OCI-LY7 (cell line): ENCODE results near the gene SCGB3A1. TPM values are rescaled to one million over a fixed set of nuclear protein-coding genes. Genes with fewer than 3 reads are reported as not detected.

Experiments used
- BruUV-seq: library from RNA; stranded (reverse); fragments of 400-500 nt; replicated peaks from 2 replicates; lab custom pipeline; 2021; lab: Mats Ljungman, UMichigan
- CTCF ChIA-PET: fragments of 300-600 bp; sonication (Branson Sonifier 250); formaldehyde crosslinking; loops from one replicate; lab custom pipeline; 2022; ENCODE audit warnings: antibody characterized with exemption; ENCODE audit not compliant: unreplicated experiment; lab: Charles Lee
- POLR2A ChIA-PET: fragments of 300-600 bp; sonication (Branson Sonifier 250); formaldehyde crosslinking; loops from one replicate; lab custom pipeline; 2022; ENCODE audit warnings: antibody characterized with exemption; lab: Charles Lee
- DNase-seq: peaks from one replicate; pipeline ENCODE4 v3.0.0-alpha.2; 2015; ENCODE audit warnings: low spot score
- H2AFZ ChIP-seq: fragments of 200-600 bp; sonication (generic), shearing (Covaris generic); 2 replicates; pipeline ENCODE4 v1.6.1; 2014; ENCODE audit warnings: mild to moderate bottlenecking, antibody characterized with exemption, low read length, moderate library complexity
- H3K27ac ChIP-seq: fragments of 200-600 bp; sonication (generic); 2 replicates; pipeline ENCODE4 v1.5.1; 2014; ENCODE audit warnings: mixed run types, low read depth, mild to moderate bottlenecking, moderate library complexity, low read length, inconsistent platforms; ENCODE audit not compliant: poor library complexity, severe bottlenecking
- H3K36me3 ChIP-seq: fragments of 200-600 bp; sonication (generic); 2 replicates; pipeline ENCODE4 v1.6.1; 2014; ENCODE audit warnings: mild to moderate bottlenecking, antibody characterized with exemption, low read length, moderate library complexity, mixed read lengths; ENCODE audit not compliant: insufficient read depth
- H3K4me1 ChIP-seq: fragments of 200-600 bp; sonication (generic); 2 replicates; pipeline ENCODE4 v1.5.1; 2014; ENCODE audit warnings: mild to moderate bottlenecking, low read length; ENCODE audit not compliant: insufficient read depth, poor library complexity, severe bottlenecking
- H3K4me2 ChIP-seq: fragments of 200-600 bp; sonication (generic); 2 replicates; pipeline ENCODE4 v1.6.1; 2014; ENCODE audit warnings: mild to moderate bottlenecking, low read length
- H3K4me3 ChIP-seq: fragments of 200-600 bp; sonication (generic); 2 replicates; pipeline ENCODE4 v1.5.1; 2014; ENCODE audit warnings: mild to moderate bottlenecking, low read depth, low read length; ENCODE audit not compliant: poor library complexity, severe bottlenecking
- H3K79me2 ChIP-seq: fragments of 200-600 bp; sonication (generic); 2 replicates; pipeline ENCODE4 v1.6.1; 2016; ENCODE audit warnings: low read depth, mild to moderate bottlenecking, low read length, moderate library complexity, mixed read lengths; ENCODE audit not compliant: insufficient read depth
- H3K9me2 ChIP-seq: fragments of 200-600 bp; sonication (generic); 2 replicates; pipeline ENCODE4 v1.6.1; 2016; ENCODE audit warnings: mild to moderate bottlenecking, low read length, mixed read lengths; ENCODE audit not compliant: insufficient read depth
- H3K9me3 ChIP-seq: fragments of 200-600 bp; sonication (generic); 2 replicates; pipeline ENCODE4 v1.6.1; 2014; ENCODE audit warnings: mild to moderate bottlenecking, mixed run types, low read length, mixed read lengths
- H4K20me1 ChIP-seq: fragments of 200-600 bp; sonication (generic); 2 replicates; pipeline ENCODE4 v1.6.1; 2014; ENCODE audit warnings: mild to moderate bottlenecking, antibody characterized with exemption, low read length, moderate library complexity, mixed read lengths; ENCODE audit not compliant: insufficient read depth
- EZH2phosphoT487 ChIP-seq: fragments of 200-600 bp; sonication (generic); IDR thresholded peaks from 2 replicates; pipeline ENCODE4 v1.6.1; 2018; ENCODE audit warnings: low read depth, borderline replicate concordance, mild to moderate bottlenecking, mixed run types, antibody characterized with exemption, low read length, moderate library complexity, mixed read lengths
- intact Hi-C: fragments of 100-400 bp; cut with micrococcal nuclease; formaldehyde crosslinking; loops from one replicate; pipeline ENCODE4 v1.10.0; 2022; ENCODE audit not compliant: unreplicated experiment
- total RNA-seq, 2 experiments: library from RNA; depleted of rRNA in 1 of 2; stranded (reverse); fragments of >200 nt in 1 of 2; shearing (Covaris generic) in 1 of 2; gene quantifications; 2 replicates each; pipeline ENCODE4 v1.2.3, GENCODE V29; 2014 to 2022
- TF ChIP-seq, protein P1 (sequence below): fragments of 200-600 bp; sonication (generic); conservative IDR thresholded peaks from 2 replicates; pipeline ENCODE4 v1.5.1; 2014; ENCODE audit warnings: mild to moderate bottlenecking, antibody characterized with exemption, low read length, moderate library complexity, mixed read lengths

The SCGB3A1 gene
- total RNA-seq, 2 experiments from 2014 or later, result not detected

- CTCF ChIA-PET, result no interaction called here
- no peak overlapping the region for H3K27ac ChIP-seq
- H3K4me3 ChIP-seq, result no peak overlapping the region
- no peaks in the 10 kb centered on the region for H3K9me2 ChIP-seq
- no peak overlapping the region for H2AFZ ChIP-seq
- H4K20me1 ChIP-seq, result no peaks in the 10 kb centered on the region
- TF ChIP-seq, protein P1, sequence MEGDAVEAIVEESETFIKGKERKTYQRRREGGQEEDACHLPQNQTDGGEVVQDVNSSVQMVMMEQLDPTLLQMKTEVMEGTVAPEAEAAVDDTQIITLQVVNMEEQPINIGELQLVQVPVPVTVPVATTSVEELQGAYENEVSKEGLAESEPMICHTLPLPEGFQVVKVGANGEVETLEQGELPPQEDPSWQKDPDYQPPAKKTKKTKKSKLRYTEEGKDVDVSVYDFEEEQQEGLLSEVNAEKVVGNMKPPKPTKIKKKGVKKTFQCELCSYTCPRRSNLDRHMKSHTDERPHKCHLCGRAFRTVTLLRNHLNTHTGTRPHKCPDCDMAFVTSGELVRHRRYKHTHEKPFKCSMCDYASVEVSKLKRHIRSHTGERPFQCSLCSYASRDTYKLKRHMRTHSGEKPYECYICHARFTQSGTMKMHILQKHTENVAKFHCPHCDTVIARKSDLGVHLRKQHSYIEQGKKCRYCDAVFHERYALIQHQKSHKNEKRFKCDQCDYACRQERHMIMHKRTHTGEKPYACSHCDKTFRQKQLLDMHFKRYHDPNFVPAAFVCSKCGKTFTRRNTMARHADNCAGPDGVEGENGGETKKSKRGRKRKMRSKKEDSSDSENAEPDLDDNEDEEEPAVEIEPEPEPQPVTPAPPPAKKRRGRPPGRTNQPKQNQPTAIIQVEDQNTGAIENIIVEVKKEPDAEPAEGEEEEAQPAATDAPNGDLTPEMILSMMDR, result no peak
- TF ChIP-seq EZH2phosphoT487, result no peak
- H3K9me3 ChIP-seq, result no peaks in the 10 kb centered on the region
- POLR2A ChIA-PET, result no interaction called here
- no peaks in the 10 kb centered on the region for H3K36me3 ChIP-seq
- DNase-seq, result no peak
- intact Hi-C loops, result no loop called here
- no peak overlapping the region for H3K4me2 ChIP-seq
- no peaks in the 10 kb centered on the region for H3K79me2 ChIP-seq
- BruUV-seq, result no TSS peak
- no peaks in the 10 kb centered on the region for H3K4me1 ChIP-seq
These were observed 22.0 kb upstream of the SCGB3A1 start for GRCh38 chr5:180613188-180613813.

GRCh38 chr5:180612683-180613082, 21.4 kb upstream of the SCGB3A1 start:
- no peak for TF ChIP-seq EZH2phosphoT487
- TF ChIP-seq, protein P1, result no peak
- H4K20me1 ChIP-seq, result no peaks in the 10 kb centered on the region
- no peak for DNase-seq

GRCh38 chr5:180611140-180611850, 20.0 kb upstream of the SCGB3A1 start:
- H3K4me3 ChIP-seq, result no peak overlapping the region
- no peaks in the 10 kb centered on the region for H4K20me1 ChIP-seq
- no peak overlapping the region for H3K27ac ChIP-seq
- H3K79me2 ChIP-seq, result no peaks in the 10 kb centered on the region
- no peaks in the 10 kb centered on the region for H3K9me3 ChIP-seq
- H3K36me3 ChIP-seq, result no peaks in the 10 kb centered on the region
- H2AFZ ChIP-seq, result no peak overlapping the region
- CTCF ChIA-PET, result no interaction called here
- no TSS peak for BruUV-seq
- H3K9me2 ChIP-seq, result no peaks in the 10 kb centered on the region
- H3K4me1 ChIP-seq, result no peaks in the 10 kb centered on the region
- DNase-seq, result no peak
- H3K4me2 ChIP-seq, result no peak overlapping the region
- POLR2A ChIA-PET, result no interaction called here
- intact Hi-C loops, result no loop called here
- TF ChIP-seq EZH2phosphoT487, result no peak
- TF ChIP-seq, protein P1, result no peak

More at GRCh38 chr5:180612683-180613082, 21.4 kb upstream of the SCGB3A1 start:
- intact Hi-C loops, result no loop called here
- POLR2A ChIA-PET, result no interaction called here
- no peak overlapping the region for H3K27ac ChIP-seq
- no TSS peak for BruUV-seq
- CTCF ChIA-PET, result no interaction called here
- no peaks in the 10 kb centered on the region for H3K9me2 ChIP-seq
- H2AFZ ChIP-seq, result no peak overlapping the region
- H3K4me1 ChIP-seq, result no peaks in the 10 kb centered on the region
- H3K9me3 ChIP-seq, result no peaks in the 10 kb centered on the region
- no peak overlapping the region for H3K4me2 ChIP-seq
- no peaks in the 10 kb centered on the region for H3K36me3 ChIP-seq
- no peaks in the 10 kb centered on the region for H3K79me2 ChIP-seq
- no peak overlapping the region for H3K4me3 ChIP-seq
